Measurements from ENCODE around the gene PPIB.

DNA sequence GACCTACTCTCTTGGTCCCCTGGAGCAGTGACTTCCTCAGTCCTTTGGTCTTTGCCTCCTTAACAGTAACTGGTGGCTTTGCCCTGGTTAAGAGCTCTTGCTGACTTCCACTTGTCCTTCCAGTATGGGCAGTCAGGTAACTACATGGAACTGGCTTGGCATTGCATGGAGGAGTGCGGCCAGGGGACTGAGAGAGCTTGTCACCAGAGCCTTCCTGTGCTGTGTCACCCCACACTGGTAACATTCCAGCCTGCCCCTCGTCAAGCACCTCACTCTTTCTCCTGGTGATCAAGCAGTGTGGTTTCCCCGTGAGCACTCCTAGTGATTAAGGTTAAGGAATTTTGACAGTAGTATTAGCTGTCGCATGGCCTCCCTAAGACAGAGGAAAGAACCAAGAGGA lies 30.6 kb downstream of the PPIB start:
- no peak for TF ChIP-seq TAF1 (conservative IDR thresholded peaks at IDR 0.05)
- TF ChIP-seq, protein P1, sequence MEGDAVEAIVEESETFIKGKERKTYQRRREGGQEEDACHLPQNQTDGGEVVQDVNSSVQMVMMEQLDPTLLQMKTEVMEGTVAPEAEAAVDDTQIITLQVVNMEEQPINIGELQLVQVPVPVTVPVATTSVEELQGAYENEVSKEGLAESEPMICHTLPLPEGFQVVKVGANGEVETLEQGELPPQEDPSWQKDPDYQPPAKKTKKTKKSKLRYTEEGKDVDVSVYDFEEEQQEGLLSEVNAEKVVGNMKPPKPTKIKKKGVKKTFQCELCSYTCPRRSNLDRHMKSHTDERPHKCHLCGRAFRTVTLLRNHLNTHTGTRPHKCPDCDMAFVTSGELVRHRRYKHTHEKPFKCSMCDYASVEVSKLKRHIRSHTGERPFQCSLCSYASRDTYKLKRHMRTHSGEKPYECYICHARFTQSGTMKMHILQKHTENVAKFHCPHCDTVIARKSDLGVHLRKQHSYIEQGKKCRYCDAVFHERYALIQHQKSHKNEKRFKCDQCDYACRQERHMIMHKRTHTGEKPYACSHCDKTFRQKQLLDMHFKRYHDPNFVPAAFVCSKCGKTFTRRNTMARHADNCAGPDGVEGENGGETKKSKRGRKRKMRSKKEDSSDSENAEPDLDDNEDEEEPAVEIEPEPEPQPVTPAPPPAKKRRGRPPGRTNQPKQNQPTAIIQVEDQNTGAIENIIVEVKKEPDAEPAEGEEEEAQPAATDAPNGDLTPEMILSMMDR (IDR thresholded peaks at IDR 0.05; ENCODE audit: low read depth, low read length, missing input control) = no peak
- TF ChIP-seq EGR1 (IDR thresholded peaks at IDR 0.05; ENCODE audit: low read depth in 2 of 2) = no peak
- TF ChIP-seq, protein P2, sequence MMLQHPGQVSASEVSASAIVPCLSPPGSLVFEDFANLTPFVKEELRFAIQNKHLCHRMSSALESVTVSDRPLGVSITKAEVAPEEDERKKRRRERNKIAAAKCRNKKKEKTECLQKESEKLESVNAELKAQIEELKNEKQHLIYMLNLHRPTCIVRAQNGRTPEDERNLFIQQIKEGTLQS (IDR thresholded peaks at IDR 0.05) = no peak
- no peak for TF ChIP-seq SP1 (IDR thresholded peaks at IDR 0.05)
- TF ChIP-seq, protein P3, sequence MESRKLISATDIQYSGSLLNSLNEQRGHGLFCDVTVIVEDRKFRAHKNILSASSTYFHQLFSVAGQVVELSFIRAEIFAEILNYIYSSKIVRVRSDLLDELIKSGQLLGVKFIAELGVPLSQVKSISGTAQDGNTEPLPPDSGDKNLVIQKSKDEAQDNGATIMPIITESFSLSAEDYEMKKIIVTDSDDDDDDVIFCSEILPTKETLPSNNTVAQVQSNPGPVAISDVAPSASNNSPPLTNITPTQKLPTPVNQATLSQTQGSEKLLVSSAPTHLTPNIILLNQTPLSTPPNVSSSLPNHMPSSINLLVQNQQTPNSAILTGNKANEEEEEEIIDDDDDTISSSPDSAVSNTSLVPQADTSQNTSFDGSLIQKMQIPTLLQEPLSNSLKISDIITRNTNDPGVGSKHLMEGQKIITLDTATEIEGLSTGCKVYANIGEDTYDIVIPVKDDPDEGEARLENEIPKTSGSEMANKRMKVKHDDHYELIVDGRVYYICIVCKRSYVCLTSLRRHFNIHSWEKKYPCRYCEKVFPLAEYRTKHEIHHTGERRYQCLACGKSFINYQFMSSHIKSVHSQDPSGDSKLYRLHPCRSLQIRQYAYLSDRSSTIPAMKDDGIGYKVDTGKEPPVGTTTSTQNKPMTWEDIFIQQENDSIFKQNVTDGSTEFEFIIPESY (IDR thresholded peaks at IDR 0.05) = no peak
- TF ChIP-seq, protein P4, sequence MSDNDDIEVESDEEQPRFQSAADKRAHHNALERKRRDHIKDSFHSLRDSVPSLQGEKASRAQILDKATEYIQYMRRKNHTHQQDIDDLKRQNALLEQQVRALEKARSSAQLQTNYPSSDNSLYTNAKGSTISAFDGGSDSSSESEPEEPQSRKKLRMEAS (IDR thresholded peaks at IDR 0.05) = no peak
- no peak for TF ChIP-seq RAD21 (IDR thresholded peaks at IDR 0.05)
- TF ChIP-seq, protein P5, sequence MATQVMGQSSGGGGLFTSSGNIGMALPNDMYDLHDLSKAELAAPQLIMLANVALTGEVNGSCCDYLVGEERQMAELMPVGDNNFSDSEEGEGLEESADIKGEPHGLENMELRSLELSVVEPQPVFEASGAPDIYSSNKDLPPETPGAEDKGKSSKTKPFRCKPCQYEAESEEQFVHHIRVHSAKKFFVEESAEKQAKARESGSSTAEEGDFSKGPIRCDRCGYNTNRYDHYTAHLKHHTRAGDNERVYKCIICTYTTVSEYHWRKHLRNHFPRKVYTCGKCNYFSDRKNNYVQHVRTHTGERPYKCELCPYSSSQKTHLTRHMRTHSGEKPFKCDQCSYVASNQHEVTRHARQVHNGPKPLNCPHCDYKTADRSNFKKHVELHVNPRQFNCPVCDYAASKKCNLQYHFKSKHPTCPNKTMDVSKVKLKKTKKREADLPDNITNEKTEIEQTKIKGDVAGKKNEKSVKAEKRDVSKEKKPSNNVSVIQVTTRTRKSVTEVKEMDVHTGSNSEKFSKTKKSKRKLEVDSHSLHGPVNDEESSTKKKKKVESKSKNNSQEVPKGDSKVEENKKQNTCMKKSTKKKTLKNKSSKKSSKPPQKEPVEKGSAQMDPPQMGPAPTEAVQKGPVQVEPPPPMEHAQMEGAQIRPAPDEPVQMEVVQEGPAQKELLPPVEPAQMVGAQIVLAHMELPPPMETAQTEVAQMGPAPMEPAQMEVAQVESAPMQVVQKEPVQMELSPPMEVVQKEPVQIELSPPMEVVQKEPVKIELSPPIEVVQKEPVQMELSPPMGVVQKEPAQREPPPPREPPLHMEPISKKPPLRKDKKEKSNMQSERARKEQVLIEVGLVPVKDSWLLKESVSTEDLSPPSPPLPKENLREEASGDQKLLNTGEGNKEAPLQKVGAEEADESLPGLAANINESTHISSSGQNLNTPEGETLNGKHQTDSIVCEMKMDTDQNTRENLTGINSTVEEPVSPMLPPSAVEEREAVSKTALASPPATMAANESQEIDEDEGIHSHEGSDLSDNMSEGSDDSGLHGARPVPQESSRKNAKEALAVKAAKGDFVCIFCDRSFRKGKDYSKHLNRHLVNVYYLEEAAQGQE (IDR thresholded peaks at IDR 0.05) = no peak
- TF ChIP-seq GABPA (IDR thresholded peaks at IDR 0.05 in 1 of 2, conservative IDR thresholded peaks at IDR 0.05 in 1 of 2) = no peak
- no peak for TF ChIP-seq HNF4A (conservative IDR thresholded peaks at IDR 0.05)
- no peak for TF ChIP-seq FOXA1 (IDR thresholded peaks at IDR 0.05)
- TF ChIP-seq RXRA (IDR thresholded peaks at IDR 0.05) = no peak
- TF ChIP-seq YY1 (IDR thresholded peaks at IDR 0.05) = no peak
